Measurements from ENCODE around the gene PHF23. TPM values are rescaled to one million over a fixed set of nuclear protein-coding genes. Genes with fewer than 3 reads are reported as not detected.

Gene PHF23
- total RNA-seq, 1 experiment from 2014 or later, result 32.7 TPM

DNA sequence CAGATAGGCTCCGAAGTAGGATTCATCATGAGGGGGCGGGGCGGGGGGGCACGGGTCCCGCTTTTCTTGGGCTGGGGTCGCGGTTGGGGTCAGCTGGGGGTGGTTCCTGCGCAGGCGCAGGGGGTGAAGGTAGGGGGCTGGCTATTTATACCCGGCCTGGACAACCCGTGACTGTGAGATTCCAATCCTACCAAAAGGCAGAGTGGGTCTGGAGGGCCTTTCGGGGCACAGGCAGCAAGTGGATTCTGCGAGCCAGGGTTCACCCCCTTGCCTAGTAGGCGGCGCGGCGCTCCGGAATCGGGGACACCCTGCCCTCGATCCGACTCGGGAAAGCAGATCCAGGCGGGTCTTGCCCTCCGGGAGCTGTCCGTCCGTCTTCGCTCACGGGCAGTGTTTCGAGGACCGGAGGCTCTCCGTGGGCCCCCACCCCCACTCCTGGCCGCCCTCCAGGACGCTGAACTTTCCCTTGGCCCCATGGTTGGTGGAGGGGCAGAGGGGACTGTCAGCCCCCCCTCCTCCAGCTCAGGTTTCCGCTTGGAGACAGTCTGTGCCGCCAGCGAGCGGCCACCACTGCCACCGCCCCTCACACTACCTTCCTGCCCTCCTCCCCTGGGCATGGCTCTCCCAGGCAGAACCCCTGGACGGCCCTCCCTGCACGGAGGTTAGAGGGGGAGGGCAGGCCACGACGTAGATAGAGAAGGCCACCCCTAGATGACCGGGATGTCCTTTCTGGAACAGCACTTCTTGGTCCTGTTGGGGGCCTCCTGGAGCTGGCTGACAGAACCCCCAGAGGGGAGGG lies 42.9 kb upstream of the PHF23 start:
- ATAC-seq, result no peak
- no peaks in the 10 kb centered on the region for H3K27me3 ChIP-seq (ENCODE audit: low read length)
- BruUV-seq (replicated peaks), result no TSS peak
- ChIA-PET POLR2A (ENCODE audit: unreplicated experiment) (no interaction called here), CTCF (interaction anchor here (0.6 to 1.2 kb wide), 2 partner anchors 10 to 14 kb away, joined by 3 read pairs; no protein-coding TSS in a partner anchor)
- no peaks in the 10 kb centered on the region for H3F3A ChIP-seq (ENCODE audit: low read length, unreplicated experiment)
- no peaks in the 10 kb centered on the region for H3K9me3 ChIP-seq (ENCODE audit: low read length)
- no peaks in the 10 kb centered on the region for H3K9me2 ChIP-seq (replicated peaks; ENCODE audit: low read length)
- no peak for TF ChIP-seq EZH2phosphoT487 (IDR thresholded peaks at IDR 0.05; ENCODE audit: borderline replicate concordance, low read length)
- peak overlapping the region; percentile 100 for H3K4me2 ChIP-seq (ENCODE audit: low read length)
- no peaks in the 10 kb centered on the region for H3K79me2 ChIP-seq (ENCODE audit: low read length)
- no peak for DNase-seq
- H3K4me1 ChIP-seq (ENCODE audit: insufficient read depth, low read length), result peaks cover 10% of the 10 kb centered on the region
- intact Hi-C loops (cut with micrococcal nuclease), result loop anchor here (1.0 to 2.0 kb wide), 3 partner anchors 14 to 29 kb away; partner anchors contain the start of gene ELP5
- H4K20me1 ChIP-seq (ENCODE audit: low read length), result no peaks in the 10 kb centered on the region
- H3K9ac ChIP-seq (ENCODE audit: low read length), result no peak overlapping the region
- H3K27ac ChIP-seq (ENCODE audit: low read length), result no peak overlapping the region
- H3K36me3 ChIP-seq (ENCODE audit: low read depth, low read length), result no peaks in the 10 kb centered on the region
- peak overlapping the region; percentile 71 for H3K4me3 ChIP-seq (ENCODE audit: low read length)
- H2AFZ ChIP-seq (ENCODE audit: low read length), result peak overlapping the region; percentile 72; the same call in 1 of the 2 replicates

DNA sequence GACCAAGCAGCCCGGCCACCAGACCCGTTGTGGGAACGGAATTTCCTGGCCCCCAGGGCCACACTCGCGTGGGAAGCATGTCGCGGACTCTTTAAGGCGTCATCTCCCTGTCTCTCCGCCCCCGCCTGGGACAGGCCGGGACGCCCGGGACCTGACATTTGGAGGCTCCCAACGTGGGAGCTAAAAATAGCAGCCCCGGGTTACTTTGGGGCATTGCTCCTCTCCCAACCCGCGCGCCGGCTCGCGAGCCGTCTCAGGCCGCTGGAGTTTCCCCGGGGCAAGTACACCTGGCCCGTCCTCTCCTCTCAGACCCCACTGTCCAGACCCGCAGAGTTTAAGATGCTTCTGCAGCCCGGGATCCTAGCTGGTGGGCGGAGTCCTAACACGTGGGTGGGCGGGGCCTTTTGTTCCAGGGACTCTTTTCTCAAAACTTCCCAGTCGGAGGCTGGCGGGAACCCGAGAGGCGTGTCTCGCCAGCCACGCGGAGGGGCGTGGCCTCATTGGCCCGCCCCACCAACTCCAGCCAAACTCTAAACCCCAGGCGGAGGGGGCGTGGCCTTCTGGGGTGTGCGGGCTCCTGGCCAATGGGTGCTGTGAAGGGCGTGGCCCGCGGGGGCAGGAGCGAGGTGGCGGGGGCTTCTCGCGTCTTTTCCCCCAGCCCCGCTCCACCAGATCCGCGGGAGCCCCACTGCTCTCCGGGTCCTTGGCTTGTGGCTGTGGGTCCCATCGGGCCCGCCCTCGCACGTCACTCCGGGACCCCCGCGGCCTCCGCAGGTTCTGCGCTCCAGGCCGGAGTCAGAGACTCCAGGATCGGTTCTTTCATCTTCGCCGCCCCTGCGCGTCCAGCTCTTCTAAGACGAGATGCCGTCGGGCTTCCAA lies 42.1 kb upstream of the PHF23 start, which contains the start of gene SLC2A4:
Gene SLC2A4 (plus strand): TSS at position 645 of the 879 bp plus-strand sequence. CDS start 217 bp downstream, at position 862.
- H3K9me3 ChIP-seq (ENCODE audit: low read length), result no peaks in the 10 kb centered on the region
- H3K27me3 ChIP-seq (ENCODE audit: low read length), result no peaks in the 10 kb centered on the region
- no peaks in the 10 kb centered on the region for H3F3A ChIP-seq (ENCODE audit: low read length, unreplicated experiment)
- H3K4me2 ChIP-seq (ENCODE audit: low read length), result peak within 1 kb of the TSS; percentile 100
- CTCF ChIA-PET, result interaction anchor here (0.6 to 1.8 kb wide), 5 partner anchors 15 to 48 kb away, joined by 3 to 14 read pairs (median 4); no protein-coding TSS in a partner anchor
- intact Hi-C loops (cut with micrococcal nuclease), result loop anchor here (1.0 to 2.0 kb wide), 3 partner anchors 15 to 29 kb away; partner anchors contain the start of gene ELP5
- peaks cover 10% of the 10 kb centered on the region for H3K4me1 ChIP-seq (ENCODE audit: insufficient read depth, low read length)
- H2AFZ ChIP-seq (ENCODE audit: low read length), result peak within 1 kb of the TSS; percentile 89
- DNase-seq (peak; percentile 95), ATAC-seq (peak; percentile 70)
- H3K79me2 ChIP-seq (ENCODE audit: low read length), result no peaks in the 10 kb centered on the region
- no TSS peak for BruUV-seq (replicated peaks)
- POLR2A ChIA-PET (ENCODE audit: unreplicated experiment), result interaction anchor here (0.5 kb wide), 1 partner anchor 17 kb away, joined by 5 read pairs; no protein-coding TSS in a partner anchor
- no peaks in the 10 kb centered on the region for H4K20me1 ChIP-seq (ENCODE audit: low read length)
- peak within 1 kb of the TSS; percentile 64 for H3K9ac ChIP-seq (ENCODE audit: low read length)
- peak within 1 kb of the TSS; percentile 71 for H3K4me3 ChIP-seq (ENCODE audit: low read length)
- H3K36me3 ChIP-seq (ENCODE audit: low read depth, low read length), result no peaks in the 10 kb centered on the region
- H3K9me2 ChIP-seq (replicated peaks; ENCODE audit: low read length), result no peaks in the 10 kb centered on the region
- H3K27ac ChIP-seq (ENCODE audit: low read length), result peak within 1 kb of the TSS; percentile 50
- TF ChIP-seq EZH2 (IDR thresholded peaks at IDR 0.05; ENCODE audit: low read length, unreplicated experiment), result no peak
- TF ChIP-seq EZH2phosphoT487 (IDR thresholded peaks at IDR 0.05; ENCODE audit: borderline replicate concordance, low read length), result no peak
- TF ChIP-seq, protein P1, sequence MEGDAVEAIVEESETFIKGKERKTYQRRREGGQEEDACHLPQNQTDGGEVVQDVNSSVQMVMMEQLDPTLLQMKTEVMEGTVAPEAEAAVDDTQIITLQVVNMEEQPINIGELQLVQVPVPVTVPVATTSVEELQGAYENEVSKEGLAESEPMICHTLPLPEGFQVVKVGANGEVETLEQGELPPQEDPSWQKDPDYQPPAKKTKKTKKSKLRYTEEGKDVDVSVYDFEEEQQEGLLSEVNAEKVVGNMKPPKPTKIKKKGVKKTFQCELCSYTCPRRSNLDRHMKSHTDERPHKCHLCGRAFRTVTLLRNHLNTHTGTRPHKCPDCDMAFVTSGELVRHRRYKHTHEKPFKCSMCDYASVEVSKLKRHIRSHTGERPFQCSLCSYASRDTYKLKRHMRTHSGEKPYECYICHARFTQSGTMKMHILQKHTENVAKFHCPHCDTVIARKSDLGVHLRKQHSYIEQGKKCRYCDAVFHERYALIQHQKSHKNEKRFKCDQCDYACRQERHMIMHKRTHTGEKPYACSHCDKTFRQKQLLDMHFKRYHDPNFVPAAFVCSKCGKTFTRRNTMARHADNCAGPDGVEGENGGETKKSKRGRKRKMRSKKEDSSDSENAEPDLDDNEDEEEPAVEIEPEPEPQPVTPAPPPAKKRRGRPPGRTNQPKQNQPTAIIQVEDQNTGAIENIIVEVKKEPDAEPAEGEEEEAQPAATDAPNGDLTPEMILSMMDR (conservative IDR thresholded peaks at IDR 0.05; ENCODE audit: low read depth, low read length), result no peak
